NOMO-1 treated with dmso at 0.1 percent for 144 hours (cell line): ENCODE data around the gene BCKDHB.
"Not testable (repeated sequence)": the region's sequence is repeated elsewhere in the genome, so short reads cannot be mapped to it uniquely, and the experiment has no call there.

Experiments used
- DNase-seq: peaks from one replicate; lab custom pipeline; 2025; ENCODE audit not compliant: unreplicated experiment; lab: John Stamatoyannopoulos, UW

BCKDHB gene

DNA sequence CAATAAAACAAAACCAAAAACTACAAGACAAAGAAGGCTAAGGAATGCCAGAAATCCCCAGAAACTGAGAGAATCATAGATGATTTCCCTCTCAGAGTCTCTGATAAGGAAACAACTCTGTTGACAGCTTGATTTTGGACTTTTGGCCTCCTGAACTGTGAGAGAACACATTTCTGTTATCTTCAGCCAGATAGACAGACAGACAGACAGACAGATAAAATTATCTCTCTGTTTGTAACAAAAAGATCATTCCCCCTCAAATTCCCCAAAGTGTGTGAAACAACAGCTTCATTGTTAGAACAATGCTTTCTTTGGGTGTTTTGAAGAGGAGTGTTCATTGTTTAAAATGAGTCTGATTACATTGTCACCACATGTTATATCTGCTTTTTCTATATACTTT lies 148.2 kb downstream of the BCKDHB start:
- no peak for DNase-seq

DNA sequence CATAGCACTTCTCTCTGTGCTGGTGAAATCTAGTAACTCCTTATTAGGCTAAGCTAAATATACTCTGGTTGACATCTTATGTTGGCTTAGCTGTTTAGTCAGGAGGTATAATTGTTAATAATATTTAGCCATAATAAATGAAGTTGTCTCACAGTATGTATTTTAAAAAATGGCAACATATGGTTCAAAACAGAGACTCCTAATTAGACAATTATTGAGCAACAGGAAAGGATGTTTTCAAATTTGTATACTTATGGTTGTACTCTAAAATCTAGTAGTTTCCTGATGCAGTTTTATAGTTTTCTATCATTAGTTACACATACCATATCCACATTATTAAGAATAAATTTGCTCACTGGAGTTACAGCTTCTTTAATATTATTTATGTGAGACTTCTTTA lies 150.2 kb downstream of the BCKDHB start:
- no peak for DNase-seq

DNA sequence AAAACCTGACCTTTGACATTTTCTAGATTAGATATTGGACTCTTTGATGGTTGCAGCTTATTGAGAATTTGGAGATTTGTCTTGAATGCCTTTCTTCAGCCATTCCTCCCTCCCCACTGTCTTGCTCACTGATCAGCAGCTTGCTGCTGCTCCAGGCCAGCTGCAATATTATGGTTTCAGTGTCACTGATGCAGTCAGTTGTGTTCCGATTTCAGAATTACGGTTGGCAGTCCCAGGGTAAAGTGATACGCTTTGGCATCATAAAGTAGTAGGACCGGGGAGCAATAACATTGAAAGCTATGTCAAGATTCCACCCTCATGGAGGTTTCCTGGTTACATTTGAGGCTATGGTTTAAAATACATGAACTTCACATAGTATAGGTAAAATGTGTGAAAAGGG lies 152.6 kb downstream of the BCKDHB start:
- no peak for DNase-seq

DNA sequence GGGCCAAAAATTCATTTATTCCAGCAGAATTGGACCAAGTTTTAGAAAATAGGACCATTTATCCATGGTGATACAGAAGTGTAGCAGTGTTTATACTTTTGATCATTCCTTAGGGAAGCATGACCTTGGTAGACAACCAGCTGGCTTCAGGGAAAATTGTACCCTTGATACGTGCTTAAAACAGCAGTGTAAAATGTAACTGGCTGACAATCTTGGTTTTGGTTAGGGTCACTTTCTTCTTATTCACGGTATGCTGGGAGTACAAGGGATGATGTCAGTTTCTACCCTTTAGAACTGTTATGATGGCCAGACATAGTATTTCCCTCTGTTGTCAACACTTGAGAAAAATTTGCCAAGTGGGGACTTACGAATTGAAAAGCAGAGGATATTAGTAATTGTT lies 157.1 kb downstream of the BCKDHB start:
- no peak for DNase-seq

DNA sequence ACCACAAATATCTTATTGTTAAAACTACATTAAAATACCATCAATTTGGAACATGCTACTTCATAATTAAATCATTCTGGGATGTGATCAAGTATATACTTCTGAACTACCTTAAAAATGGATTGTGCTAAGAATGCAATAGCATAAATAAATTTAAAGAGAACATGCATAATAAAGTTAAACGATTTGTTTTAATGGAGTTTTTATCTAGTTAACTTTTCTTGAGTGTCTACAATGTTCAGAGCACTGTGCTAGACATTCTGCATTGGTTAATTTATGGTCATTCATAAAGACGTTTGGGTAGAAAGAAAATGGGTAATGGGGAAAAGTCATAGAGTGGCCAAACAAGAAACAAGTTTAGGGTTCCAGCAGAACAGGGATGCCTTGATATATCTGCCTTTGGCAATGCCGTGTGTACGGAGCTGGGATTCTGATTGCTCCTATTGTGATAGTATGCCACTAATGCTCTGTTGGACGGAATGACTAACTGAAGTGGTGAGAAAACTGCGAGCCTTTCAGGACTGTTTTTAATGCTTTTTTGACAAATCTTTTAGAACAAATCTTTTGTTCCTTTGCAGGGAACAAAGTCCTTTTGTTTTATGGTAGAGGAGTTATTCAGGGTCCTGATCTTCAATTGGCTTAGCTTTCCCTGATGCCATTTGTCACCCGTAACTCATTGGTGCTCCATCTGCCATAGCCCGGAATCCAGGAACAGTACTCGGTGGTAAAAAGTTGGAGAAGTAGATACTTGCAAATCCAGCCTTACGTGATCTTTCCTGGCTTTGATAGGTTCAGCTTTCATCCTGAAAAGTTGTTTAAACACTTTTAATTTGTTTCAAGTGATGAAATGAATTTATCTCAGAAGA lies 162.6 kb downstream of the BCKDHB start:
- DNase-seq = no peak

DNA sequence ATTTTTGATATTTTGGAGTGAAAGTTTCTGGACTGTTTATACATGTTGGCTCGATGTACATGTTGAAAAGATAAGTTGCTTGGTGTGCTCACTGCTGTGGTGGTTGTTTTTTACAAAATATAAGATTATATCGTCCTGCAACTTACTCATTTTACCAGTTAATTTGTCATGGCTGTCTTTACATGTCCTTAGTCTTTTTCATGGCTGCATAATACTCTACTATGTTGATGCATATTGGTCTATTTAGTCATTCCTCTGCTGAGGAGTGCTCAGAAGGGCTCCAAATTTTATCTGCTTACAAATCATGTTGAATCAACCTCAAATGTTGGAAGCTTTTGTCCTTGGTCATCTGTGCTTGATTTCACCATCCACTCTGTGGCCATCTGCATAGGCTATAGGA lies 164.6 kb downstream of the BCKDHB start:
- DNase-seq = no peak

DNA sequence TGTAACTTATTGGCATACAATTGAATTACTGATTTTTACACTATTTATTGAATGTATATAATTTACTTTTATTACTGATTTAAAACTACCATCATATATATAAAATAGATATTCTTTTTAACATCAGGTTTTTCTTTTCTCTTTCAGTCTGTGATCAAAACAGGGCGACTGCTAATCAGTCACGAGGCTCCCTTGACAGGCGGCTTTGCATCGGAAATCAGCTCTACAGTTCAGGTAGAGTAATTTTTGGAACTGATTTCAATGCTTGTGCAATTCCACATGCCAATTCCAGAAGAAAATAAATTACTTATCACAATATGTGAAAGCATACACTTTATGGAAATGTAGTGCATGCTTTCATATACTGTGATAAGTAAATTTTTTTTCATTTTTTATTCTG lies 166.5 kb downstream of the BCKDHB start:
- no peak for DNase-seq

DNA sequence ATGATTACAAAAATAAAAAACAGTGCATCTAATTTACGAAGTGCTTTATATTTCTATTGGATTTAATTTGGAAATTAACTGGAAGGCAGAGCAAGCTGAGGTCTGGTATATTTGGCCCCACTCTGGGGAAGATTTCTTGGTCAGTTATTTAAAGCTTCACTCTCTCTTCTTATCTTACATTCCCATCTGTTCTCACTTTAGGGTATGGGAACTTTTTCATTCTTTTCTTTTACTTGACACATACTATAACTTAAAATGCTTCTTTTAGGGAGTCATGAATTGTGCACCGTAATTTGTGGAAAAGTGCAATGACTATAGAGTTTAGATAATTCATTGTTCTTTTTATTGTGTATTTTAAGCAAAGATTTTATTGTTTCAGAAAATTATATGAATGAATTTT lies 170.4 kb downstream of the BCKDHB start:
- DNase-seq = no peak

DNA sequence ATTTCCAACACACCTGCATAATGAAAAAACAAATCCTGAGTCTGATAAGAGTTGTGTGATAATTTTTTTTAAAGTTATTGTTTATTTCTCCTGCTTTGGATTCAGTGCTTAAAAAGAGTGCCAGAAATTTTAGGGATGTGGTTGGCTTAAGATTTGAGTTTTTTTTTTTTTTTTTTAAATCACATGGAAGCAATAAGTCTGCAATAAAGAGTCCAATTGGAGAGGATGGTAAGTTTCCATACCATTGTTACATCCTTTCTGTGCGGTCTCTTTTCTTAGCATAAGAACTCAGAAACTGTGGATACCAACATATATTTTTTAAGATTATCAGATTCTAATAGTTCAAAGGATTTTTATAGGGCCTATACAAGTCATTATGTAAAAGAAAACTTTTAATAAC lies 171.0 kb downstream of the BCKDHB start:
- DNase-seq = no peak

DNA sequence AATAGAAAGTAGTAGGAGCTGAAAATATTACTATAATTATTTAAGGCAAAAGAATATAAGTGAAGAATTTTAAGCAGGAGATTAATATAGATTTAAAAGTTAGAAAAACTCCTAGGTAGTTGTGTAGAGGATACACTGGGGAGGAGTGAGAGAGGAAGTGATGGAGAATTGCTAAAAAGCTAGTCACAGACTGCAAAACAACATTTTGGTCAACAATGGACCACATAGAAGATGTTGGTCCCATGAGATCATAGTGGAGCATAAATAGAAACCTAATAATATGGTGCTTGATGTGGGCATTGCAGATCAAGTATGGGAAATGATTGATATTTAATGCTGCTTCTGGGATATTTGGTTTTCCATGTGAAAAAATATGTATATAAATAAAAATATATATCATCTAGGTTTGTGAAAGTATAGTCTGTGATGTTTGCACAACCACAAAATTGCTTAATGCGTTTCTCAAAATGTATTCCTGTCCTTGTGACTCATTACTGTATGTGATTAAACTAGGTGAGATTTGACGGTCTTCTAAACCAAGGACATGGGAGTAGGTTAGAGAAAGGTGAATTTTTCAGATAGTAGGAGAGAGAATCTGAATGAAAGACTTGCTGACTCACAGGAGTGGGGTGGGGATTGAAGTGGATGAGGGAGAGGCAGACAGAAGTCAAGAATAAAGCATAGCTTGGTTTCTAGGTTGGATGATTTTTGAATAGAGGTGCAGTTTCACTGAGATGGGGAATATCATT lies 174.0 kb downstream of the BCKDHB start:
- DNase-seq = no peak

DNA sequence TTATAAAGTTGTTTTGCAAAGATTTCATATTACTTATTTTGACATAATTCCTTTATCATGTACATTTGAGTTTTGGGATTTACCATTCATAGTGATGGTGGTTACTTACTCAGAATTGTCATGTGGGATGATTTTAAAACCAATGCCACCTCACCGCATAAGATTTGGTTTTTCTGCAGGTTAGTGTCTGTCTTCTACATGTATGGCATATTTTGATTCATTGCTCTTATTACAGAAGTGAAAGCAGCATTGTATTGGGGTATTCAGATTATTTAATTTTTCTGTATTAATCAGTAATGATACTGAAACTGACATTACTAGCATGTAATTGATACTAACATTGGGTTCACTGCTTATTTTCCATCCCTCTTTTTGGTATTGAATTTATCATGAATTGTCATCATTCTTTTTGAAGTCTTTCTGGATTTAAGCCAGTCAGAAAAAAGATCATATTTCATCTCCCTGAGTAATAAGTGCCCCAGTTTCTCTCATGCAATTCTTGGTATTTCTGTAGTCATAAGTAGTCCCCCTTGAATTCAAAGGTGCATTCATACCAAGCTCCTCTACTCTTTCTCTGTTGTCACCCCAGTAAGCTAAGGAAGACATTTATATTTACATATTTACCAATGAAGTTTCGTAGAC lies 176.6 kb downstream of the BCKDHB start:
- DNase-seq = no peak

DNA sequence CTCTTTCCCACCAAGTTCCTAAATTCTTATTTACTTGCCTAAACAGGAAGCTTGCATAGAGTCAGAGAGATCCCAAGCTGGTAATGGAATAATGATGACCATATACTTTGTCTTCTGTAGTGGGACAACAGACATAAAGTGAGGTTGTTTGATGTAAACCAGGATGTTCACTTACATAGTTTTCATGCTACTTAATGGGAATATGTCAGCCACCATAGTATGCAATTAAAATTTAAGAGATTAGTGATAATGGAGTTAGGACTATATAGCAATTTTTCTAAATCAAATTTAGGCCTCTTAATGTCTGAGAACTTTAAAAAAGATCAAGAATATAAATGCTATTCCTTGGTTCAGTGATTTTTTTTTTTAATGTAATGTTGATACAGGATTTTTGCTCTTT lies 180.6 kb downstream of the BCKDHB start:
- DNase-seq = no peak

DNA sequence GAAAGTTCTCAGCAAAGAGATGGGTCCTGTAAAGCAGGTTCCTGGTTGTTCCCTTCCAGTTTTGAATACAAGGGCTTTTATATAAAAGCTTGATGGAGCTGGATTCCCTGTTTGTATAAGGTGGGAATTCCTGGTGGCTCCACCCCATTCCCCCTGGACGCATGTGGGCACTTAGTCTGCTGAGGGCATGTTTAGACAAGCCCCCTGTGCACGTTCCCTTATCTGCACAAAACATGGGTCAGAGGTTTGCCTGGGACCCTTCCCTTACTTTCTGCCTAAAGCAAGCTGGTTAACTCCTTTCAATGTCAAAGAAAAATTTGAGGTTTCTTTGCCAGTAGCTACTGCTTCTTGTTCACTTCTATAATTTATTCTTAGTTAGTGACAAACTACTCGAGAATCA lies 181.1 kb downstream of the BCKDHB start:
- DNase-seq = no peak

DNA sequence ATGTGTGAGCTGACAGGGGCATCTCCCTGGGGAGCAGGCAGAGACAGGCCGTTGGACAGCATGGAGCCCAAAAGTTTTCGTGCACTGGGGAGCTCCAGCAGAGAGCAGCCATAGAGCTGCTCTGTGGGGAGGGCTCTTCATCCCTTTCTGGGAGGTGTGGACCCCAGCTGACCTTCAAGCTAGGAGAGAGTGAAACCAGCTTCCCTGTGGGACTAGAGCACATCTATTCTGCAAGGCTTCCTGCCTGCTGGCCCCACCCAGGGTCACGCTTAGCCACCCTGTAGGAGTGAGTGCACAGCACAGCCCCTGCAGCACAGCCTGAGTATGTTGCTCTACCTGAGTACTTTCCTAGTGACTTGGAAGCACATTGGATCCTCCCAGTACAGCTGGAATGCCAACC lies 183.3 kb downstream of the BCKDHB start:
- no peak for DNase-seq

DNA sequence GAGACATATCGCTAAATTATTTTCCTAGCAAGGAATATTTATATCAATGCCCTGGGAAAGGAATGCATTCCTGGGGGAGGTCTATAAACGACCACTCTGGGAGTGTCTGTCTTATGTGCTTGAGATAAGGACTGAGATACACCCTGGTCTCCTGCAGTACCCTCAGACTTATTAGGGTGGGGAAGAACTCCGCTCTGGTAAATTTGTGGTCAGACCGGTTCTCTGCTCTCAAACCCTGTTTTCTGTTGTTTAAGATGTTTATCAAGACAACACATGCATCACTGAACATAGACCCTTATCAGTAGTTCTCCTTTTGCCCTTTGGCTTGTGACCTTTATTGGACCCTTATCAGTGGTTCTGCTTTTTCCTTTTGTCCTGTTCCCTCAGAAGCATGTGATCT lies 188.1 kb downstream of the BCKDHB start:
- not testable (repeated sequence) for DNase-seq

DNA sequence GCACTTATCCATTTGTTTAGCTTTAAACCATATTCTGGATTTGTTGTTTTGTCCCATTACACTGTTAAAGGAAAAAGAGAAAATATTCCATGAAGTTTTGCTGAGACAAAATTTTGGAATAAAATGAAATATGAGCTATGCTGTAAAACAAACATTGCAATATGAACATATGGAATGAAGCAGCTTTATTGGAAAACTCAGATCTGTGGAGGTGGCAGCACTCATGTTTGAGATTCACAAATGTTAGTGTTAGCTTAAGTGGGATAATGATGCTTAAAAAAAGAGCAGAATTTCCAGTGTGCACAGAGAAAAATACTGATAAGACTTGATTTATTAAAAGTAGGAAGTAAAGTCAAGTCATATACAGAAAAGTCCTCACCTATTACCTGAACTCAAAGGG lies 196.2 kb downstream of the BCKDHB start:
- DNase-seq = no peak

DNA sequence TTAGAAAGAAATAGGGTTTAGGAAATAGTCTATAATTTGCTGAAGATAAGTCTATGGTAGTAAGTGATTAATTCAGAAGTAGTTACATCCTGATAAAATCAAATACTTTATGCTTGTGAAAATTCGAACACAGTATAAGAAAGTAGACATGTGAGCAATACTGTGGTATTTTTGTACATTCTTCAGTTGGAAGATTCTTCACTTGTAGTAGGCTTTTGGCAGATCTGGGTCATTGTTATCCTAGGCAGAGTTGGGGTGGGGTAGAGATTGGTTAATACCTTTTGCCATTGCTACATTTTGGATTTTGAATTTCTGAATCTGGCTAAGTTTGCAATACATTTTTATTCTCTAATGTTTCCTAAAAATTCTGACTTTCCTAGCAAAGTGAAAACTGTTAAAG lies 197.5 kb downstream of the BCKDHB start:
- no peak for DNase-seq

DNA sequence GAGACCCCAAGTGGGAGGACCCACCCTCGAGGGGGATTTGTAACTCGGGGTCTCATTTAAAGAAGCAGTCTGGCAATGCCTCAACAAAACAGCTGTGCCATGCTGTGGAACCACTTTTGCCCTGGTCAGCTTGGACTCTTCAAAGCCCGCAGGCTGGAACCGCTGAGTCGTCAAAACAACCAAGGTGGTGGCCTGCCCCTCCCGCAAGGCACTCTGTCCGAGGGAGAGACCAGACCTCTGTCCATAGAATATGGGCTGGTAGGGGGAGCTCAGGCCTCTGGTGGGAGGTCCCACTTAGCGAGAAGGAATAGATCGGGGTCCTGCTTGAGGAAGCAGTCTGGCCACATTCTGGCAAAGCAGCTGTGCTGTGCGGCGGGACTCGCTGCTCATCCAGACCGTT lies 208.1 kb downstream of the BCKDHB start:
- DNase-seq = no peak

DNA sequence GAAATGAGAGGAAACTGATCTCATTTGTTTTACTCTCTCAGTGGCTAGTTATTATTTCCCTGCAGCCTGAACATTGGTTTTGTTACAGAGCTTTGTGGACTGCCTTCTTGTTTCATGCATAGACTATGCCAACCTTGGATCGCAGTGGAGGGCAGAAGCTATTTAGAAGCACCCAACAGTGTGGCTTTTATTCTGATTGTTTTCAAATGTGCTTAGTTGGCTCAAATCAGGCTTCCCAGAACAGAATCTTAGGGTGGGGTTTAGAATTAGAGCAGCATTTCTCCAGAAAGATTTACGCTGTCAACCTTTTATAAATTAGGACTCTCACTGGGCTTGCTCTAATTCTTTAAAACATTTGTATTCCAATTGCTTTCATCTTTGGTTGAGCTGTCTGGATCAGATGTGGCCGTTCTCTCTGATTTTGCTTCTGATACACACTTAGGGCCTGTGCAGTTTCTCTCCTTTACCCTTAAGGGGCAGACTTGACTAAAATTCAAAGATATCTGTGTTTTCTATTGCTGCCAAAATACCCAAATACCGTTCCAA lies 210.3 kb downstream of the BCKDHB start:
- DNase-seq = no peak

DNA sequence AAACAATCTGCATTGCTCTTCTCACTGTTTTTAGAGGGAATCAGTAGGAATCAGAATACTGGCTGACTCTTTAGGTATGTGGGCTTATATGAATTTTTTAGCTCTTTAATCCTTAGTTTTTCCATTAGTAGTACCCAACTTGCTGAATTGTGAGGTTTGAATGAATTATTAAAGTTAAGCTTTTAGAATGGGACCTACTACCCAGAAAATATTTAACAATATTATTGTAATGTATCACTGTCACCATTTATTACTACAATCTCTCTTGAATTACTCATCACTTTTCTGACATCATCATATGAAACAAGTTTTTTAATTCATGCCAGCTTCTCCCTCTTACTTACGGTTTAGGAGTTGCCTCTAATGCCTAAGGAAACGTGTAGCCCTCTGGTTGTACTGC lies 212.7 kb downstream of the BCKDHB start:
- DNase-seq = no peak

DNA sequence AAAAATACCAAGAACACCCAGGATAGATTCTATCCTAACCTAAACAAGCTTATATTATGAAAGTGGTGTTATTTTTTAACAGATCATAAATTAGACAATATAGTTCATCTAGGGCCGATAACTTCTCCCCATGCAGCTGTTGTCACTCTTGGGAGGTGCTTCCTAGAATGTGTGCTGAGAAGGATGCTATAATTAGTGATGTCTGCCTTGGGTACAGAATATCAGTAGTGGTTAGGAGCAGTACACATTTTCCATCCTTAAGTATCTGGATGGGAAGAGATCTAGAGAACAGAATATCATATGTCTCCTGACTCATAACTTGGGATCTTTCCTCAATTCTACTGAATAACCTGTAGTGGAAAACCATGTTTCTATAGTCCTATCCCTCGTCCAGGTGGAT lies 214.5 kb downstream of the BCKDHB start:
- DNase-seq = no peak

DNA sequence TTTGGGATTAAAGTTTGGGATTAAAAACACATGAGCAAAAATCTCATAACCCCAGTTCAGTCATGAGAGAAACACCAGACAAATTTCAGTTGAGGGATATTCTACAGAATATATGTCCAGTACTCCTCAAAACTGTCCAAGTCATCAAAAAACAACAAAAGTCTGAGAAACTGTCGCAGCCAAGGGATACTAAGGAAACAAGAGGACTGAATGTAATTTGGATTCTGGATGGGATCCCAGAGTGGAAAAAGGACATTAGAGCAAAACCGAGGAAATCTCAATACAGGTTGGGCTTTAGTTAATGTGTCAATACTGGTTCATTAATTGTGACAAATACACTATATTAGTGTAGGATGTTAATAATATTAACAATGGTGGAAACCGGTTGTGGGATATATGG lies 219.3 kb downstream of the BCKDHB start:
- no peak for DNase-seq
